Measurements from ENCODE around the gene EPG5. TPM values are rescaled to one million over a fixed set of nuclear protein-coding genes. Genes with fewer than 3 reads are reported as not detected.

EPG5 gene
- total and polyA plus RNA-seq, 10 of the 15 experiments (the other 5 are each of a cell fraction or from before 2014, with no cell fraction given) = 1.9 to 27.7 (median 9.0) TPM

- no peaks in the 10 kb centered on the region for H3K27me3 ChIP-seq (replicated peaks in 1 of 2; ENCODE audit: control insufficient read depth in 2 of 2, insufficient read depth in 2 of 2, low read length in 1 of 2)
- H3K4me3 ChIP-seq = no peak overlapping the region
- no peak for FAIRE-seq
- TF ChIP-seq KAT2A (conservative IDR thresholded peaks at IDR 0.05; ENCODE audit: control insufficient read depth, low read depth, low read length) = no peak
- TF ChIP-seq POLR2A (IDR thresholded peaks at IDR 0.05; ENCODE audit: low read depth, low read length) = no peak
- no peak for TF ChIP-seq CEBPB (IDR thresholded peaks at IDR 0.05; ENCODE audit: borderline replicate concordance in 1 of 2, low read depth in 2 of 2, low read length in 2 of 2)
- TF ChIP-seq, protein P1, sequence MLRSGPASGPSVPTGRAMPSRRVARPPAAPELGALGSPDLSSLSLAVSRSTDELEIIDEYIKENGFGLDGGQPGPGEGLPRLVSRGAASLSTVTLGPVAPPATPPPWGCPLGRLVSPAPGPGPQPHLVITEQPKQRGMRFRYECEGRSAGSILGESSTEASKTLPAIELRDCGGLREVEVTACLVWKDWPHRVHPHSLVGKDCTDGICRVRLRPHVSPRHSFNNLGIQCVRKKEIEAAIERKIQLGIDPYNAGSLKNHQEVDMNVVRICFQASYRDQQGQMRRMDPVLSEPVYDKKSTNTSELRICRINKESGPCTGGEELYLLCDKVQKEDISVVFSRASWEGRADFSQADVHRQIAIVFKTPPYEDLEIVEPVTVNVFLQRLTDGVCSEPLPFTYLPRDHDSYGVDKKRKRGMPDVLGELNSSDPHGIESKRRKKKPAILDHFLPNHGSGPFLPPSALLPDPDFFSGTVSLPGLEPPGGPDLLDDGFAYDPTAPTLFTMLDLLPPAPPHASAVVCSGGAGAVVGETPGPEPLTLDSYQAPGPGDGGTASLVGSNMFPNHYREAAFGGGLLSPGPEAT (IDR thresholded peaks at IDR 0.05; ENCODE audit: low read depth) = no peak
- no peak for TF ChIP-seq POU2F2 (IDR thresholded peaks at IDR 0.05; ENCODE audit: borderline replicate concordance, low read depth, low read length)
- no peak for TF ChIP-seq ZNF24 (IDR thresholded peaks at IDR 0.05)
- TF ChIP-seq IRF3 (IDR thresholded peaks at IDR 0.05) = no peak
- no peak for TF ChIP-seq BHLHE40 (IDR thresholded peaks at IDR 0.05; ENCODE audit: borderline replicate concordance in 1 of 2, low read depth in 2 of 2, low read length in 1 of 2)
- no peaks in the 10 kb centered on the region for H3K79me2 ChIP-seq (ENCODE audit: control insufficient read depth, insufficient read depth, low read length)
- H3K27ac ChIP-seq (ENCODE audit: control insufficient read depth, insufficient read depth) = no peak overlapping the region
- H4K20me1 ChIP-seq (ENCODE audit: control insufficient read depth, insufficient read depth) = no peaks in the 10 kb centered on the region
- ChIA-PET SMC1A (ENCODE audit: uncharacterized antibody, unreplicated experiment) (interaction anchor here (0.9 to 2.5 kb wide), 4 partner anchors 9 to 230 kb away, joined by 3 to 11 read pairs (median 3); no protein-coding TSS in a partner anchor), RAD21 (ENCODE audit: unreplicated experiment) (no interaction called here), CTCF (no interaction called here), POLR2A (no interaction called here)
- H3K36me3 ChIP-seq (ENCODE audit: control insufficient read depth in 2 of 2, insufficient read depth in 2 of 2, low read length in 1 of 2) = peaks cover 6 to 12% of the 10 kb centered on the region in 2 experiments; a peak in 3 of 4 replicates
- ATAC-seq = no peak
- BruUV-seq (replicated peaks) = no TSS peak
- H3K4me2 ChIP-seq (ENCODE audit: control insufficient read depth, insufficient read depth) = no peak overlapping the region
- in situ Hi-C loops (cut with MboI) = no loop called here
- H3K9ac ChIP-seq (ENCODE audit: control insufficient read depth, insufficient read depth, low read length) = no peak overlapping the region
- no peaks in the 10 kb centered on the region for H3K9me3 ChIP-seq (replicated peaks; ENCODE audit: control insufficient read depth, insufficient read depth, low read length)
- intact Hi-C loops (cut with micrococcal nuclease; ENCODE audit: unreplicated experiment) = no loop called here
- no peaks in the 10 kb centered on the region for H3K4me1 ChIP-seq (ENCODE audit: control insufficient read depth, insufficient read depth, low read length)
- no peak overlapping the region for H2AFZ ChIP-seq (ENCODE audit: control insufficient read depth, low read depth, low read length)
- WGBS (ENCODE audit: insufficient coverage, insufficient replicate concordance, low lambda C conversion rate, missing lambda C conversion rate) = 97% methylated on average over 7 of the region's 7 CpGs
- no peak for DNase-seq (ENCODE audit: low read depth, low spot score)
These were observed 70.7 kb downstream of the EPG5 start for GRCh38 chr18:45896452-45896851.
